ENCODE data around the gene CLDN5. TPM values are rescaled to one million over a fixed set of nuclear protein-coding genes. Genes with fewer than 3 reads are reported as not detected.

CLDN5 gene
- total and polyA plus RNA-seq, 2 donors from 2014 or later: 47.8 to 48.4 TPM

- no peak for TF ChIP-seq CTCF (IDR thresholded peaks at IDR 0.05; ENCODE audit: borderline replicate concordance, extremely low read depth, insufficient read depth)
- FAIRE-seq: no peak
- no peak for DNase-seq
- Histone ChIP-seq H3K4me3 (ENCODE audit: low read length in 3 of 3) (no peak overlapping the region), H3K9ac (ENCODE audit: low read length in 3 of 3) (no peak overlapping the region), H3K36me3 (ENCODE audit: control insufficient read depth in 2 of 3, insufficient read depth in 3 of 3, low read length in 3 of 3) (no peaks in the 10 kb centered on the region), H3K4me1 (ENCODE audit: control insufficient read depth in 2 of 3, insufficient read depth in 2 of 3, low read depth in 1 of 3, low read length in 3 of 3) (no peaks in the 10 kb centered on the region), H3K27me3 (ENCODE audit: control insufficient read depth, insufficient read depth, low read length) (no peaks in the 10 kb centered on the region), H3K9me3 (ENCODE audit: control insufficient read depth in 2 of 3, insufficient read depth in 1 of 3, low read length in 3 of 3) (no peaks in the 10 kb centered on the region), H3K27ac (ENCODE audit: low read depth in 2 of 2, low read length in 2 of 2) (no peak overlapping the region)
- intact Hi-C loops (cut with DNase I): no loop called here
These were observed 47.1 kb upstream of the CLDN5 start for GRCh38 chr22:19571207-19571795.

GRCh38 chr22:19569976-19570375, 45.8 kb upstream of the CLDN5 start:
- DNase-seq (no peak), FAIRE-seq (no peak)
- H3K9me3 ChIP-seq (ENCODE audit: control insufficient read depth in 2 of 3, insufficient read depth in 1 of 3, low read length in 3 of 3): no peaks in the 10 kb centered on the region
- intact Hi-C loops (cut with DNase I): no loop called here
- no peak overlapping the region for H3K9ac ChIP-seq (ENCODE audit: low read length in 3 of 3)
- H3K4me3 ChIP-seq (ENCODE audit: low read length in 3 of 3): no peak overlapping the region
- H3K27ac ChIP-seq (ENCODE audit: low read depth in 2 of 2, low read length in 2 of 2): no peak overlapping the region
- no peak for TF ChIP-seq CTCF (IDR thresholded peaks at IDR 0.05; ENCODE audit: borderline replicate concordance, extremely low read depth, insufficient read depth)
- H3K4me1 ChIP-seq (ENCODE audit: control insufficient read depth in 2 of 3, insufficient read depth in 2 of 3, low read depth in 1 of 3, low read length in 3 of 3): no peaks in the 10 kb centered on the region
- no peaks in the 10 kb centered on the region for H3K27me3 ChIP-seq (ENCODE audit: control insufficient read depth, insufficient read depth, low read length)
- H3K36me3 ChIP-seq (ENCODE audit: control insufficient read depth in 2 of 3, insufficient read depth in 3 of 3, low read length in 3 of 3): no peaks in the 10 kb centered on the region

- no peaks in the 10 kb centered on the region for H3K36me3 ChIP-seq (ENCODE audit: control insufficient read depth in 2 of 3, insufficient read depth in 3 of 3, low read length in 3 of 3)
- H3K9me3 ChIP-seq (ENCODE audit: control insufficient read depth in 2 of 3, insufficient read depth in 1 of 3, low read length in 3 of 3): peaks cover 0 to 2% (median 0%) of the 10 kb centered on the region in 3 donors
- intact Hi-C loops (cut with DNase I): no loop called here
- H3K27me3 ChIP-seq (ENCODE audit: control insufficient read depth, insufficient read depth, low read length): no peaks in the 10 kb centered on the region
- no peak for FAIRE-seq
- no peak for TF ChIP-seq CTCF (IDR thresholded peaks at IDR 0.05; ENCODE audit: borderline replicate concordance, extremely low read depth, insufficient read depth)
- H3K27ac ChIP-seq (ENCODE audit: low read depth in 2 of 2, low read length in 2 of 2): no peak overlapping the region
- no peaks in the 10 kb centered on the region for H3K4me1 ChIP-seq (ENCODE audit: control insufficient read depth in 2 of 3, insufficient read depth in 2 of 3, low read depth in 1 of 3, low read length in 3 of 3)
- H3K9ac ChIP-seq (ENCODE audit: low read length in 3 of 3): no peak overlapping the region
- DNase-seq: no peak
- H3K4me3 ChIP-seq (ENCODE audit: low read length in 3 of 3): no peak overlapping the region
These were observed 45.0 kb upstream of the CLDN5 start for GRCh38 chr22:19569276-19569640.

Data from kidney (tissue), 14 donors.